RPMI8226 (cell line): ENCODE data around the gene PLEKHA7.

Source experiments
- DNase-seq: peaks from one replicate; pipeline ENCODE4 v3.0.0-alpha.2; 2015

Gene PLEKHA7

GRCh38 chr11:16784097-16784496, 230.1 kb downstream of the PLEKHA7 start:
- no peak for DNase-seq

- no peak for DNase-seq
These were observed 230.9 kb downstream of the PLEKHA7 start for GRCh38 chr11:16783321-16783801.

GRCh38 chr11:16781936-16782919, 232.0 kb downstream of the PLEKHA7 start:
- DNase-seq, result no peak

- DNase-seq, result no peak
These were observed 233.3 kb downstream of the PLEKHA7 start for GRCh38 chr11:16780698-16781550.

- peak; percentile 8 for DNase-seq
These were observed 234.1 kb downstream of the PLEKHA7 start for GRCh38 chr11:16780146-16780545.

- DNase-seq, result peak; percentile 26
These were observed 234.8 kb downstream of the PLEKHA7 start for GRCh38 chr11:16779436-16779835.

- DNase-seq, result no peak
These were observed 235.3 kb downstream of the PLEKHA7 start for GRCh38 chr11:16778876-16779275.

- no peak for DNase-seq
These were observed 235.9 kb downstream of the PLEKHA7 start for GRCh38 chr11:16778286-16778685.

GRCh38 chr11:16777613-16777975, 236.6 kb downstream of the PLEKHA7 start:
- DNase-seq, result no peak

- no peak for DNase-seq
These were observed 237.3 kb downstream of the PLEKHA7 start for GRCh38 chr11:16776711-16777612.

GRCh38 chr11:16775614-16776283, 238.5 kb downstream of the PLEKHA7 start:
- DNase-seq, result no peak

- DNase-seq, result no peak
These were observed 239.1 kb downstream of the PLEKHA7 start for GRCh38 chr11:16774936-16775613.

GRCh38 chr11:16773981-16774935, 240.0 kb downstream of the PLEKHA7 start:
- no peak for DNase-seq

GRCh38 chr11:16772141-16772512, 242.1 kb downstream of the PLEKHA7 start:
- DNase-seq, result no peak

GRCh38 chr11:16771350-16772140, 242.7 kb downstream of the PLEKHA7 start:
- DNase-seq, result no peak

GRCh38 chr11:16770016-16770415, 244.2 kb downstream of the PLEKHA7 start:
- DNase-seq, result no peak

GRCh38 chr11:16769386-16769785, 244.8 kb downstream of the PLEKHA7 start:
- no peak for DNase-seq

GRCh38 chr11:16767957-16768356, 246.3 kb downstream of the PLEKHA7 start:
- no peak for DNase-seq

- DNase-seq, result no peak
These were observed 247.1 kb downstream of the PLEKHA7 start for GRCh38 chr11:16767137-16767536.
